CD14-positive monocyte (primary cell): Measurements from ENCODE around the gene SDK1. TPM values are rescaled to one million over a fixed set of nuclear protein-coding genes. Genes with fewer than 3 reads are reported as not detected.

ENCODE experiments used
- DNase-seq, 3 donors: peaks; one replicate each; pipeline ENCODE4 v3.0.0-alpha.2; 2011 to 2022
- H2AFZ ChIP-seq: 2 replicates; pipeline ENCODE4 v1.6.0; 2012; ENCODE audit warnings: mild to moderate bottlenecking, low read depth, low read length, inconsistent platforms; ENCODE audit not compliant: insufficient read depth, poor library complexity, severe bottlenecking
- H3K27ac ChIP-seq, 2 donors: 1 replicate in 1 of 2; 2 replicates in 1 of 2; pipeline ENCODE4 v1.5.1; 2012 to 2013; ENCODE audit warnings: low read length in 2 of 2, control low read depth in 1 of 2, inconsistent platforms in 1 of 2, low read depth in 1 of 2, mild to moderate bottlenecking in 1 of 2
- H3K27me3 ChIP-seq, 2 donors: one replicate each; pipeline versions ENCODE4 v1.6.0 to v1.6.1; 2011 to 2013; ENCODE audit warnings: low read length in 2 of 2; ENCODE audit not compliant: control insufficient read depth in 2 of 2, insufficient read depth in 2 of 2
- H3K36me3 ChIP-seq, 2 donors: replicated peaks in 1 of 2; 1 replicate in 1 of 2; 2 replicates in 1 of 2; pipeline versions ENCODE4 v1.5.1 to v1.6.1; 2012 to 2013; ENCODE audit warnings: low read length in 2 of 2, control low read depth in 1 of 2, inconsistent platforms in 1 of 2, mild to moderate bottlenecking in 1 of 2; ENCODE audit not compliant: insufficient read depth in 2 of 2, control insufficient read depth in 1 of 2
- H3K4me1 ChIP-seq, 2 donors: 1 replicate in 1 of 2; 2 replicates in 1 of 2; pipeline versions ENCODE4 v1.5.1 to v1.6.1; 2012 to 2013; ENCODE audit warnings: low read length in 2 of 2, control low read depth in 1 of 2, inconsistent platforms in 1 of 2, mild to moderate bottlenecking in 1 of 2, moderate library complexity in 1 of 2; ENCODE audit not compliant: insufficient read depth in 2 of 2, control insufficient read depth in 1 of 2
- H3K4me2 ChIP-seq: replicated peaks from 2 replicates; pipeline ENCODE3; 2012; ENCODE audit warnings: low read length, moderate library complexity, mild to moderate bottlenecking; ENCODE audit not compliant: poor library complexity, severe bottlenecking; ENCODE audit errors: extremely low read depth
- H3K4me3 ChIP-seq, 3 experiments: fragments of 200-600 bp in 1 of 3; sonication (generic) in 1 of 3; replicated peaks in 1 of 3; 1 replicate in 2 of 3; 2 replicates in 1 of 3; pipeline ENCODE4 v1.5.1; 2011 to 2013; ENCODE audit warnings: low read length in 3 of 3, mild to moderate bottlenecking in 3 of 3, control low read depth in 2 of 3, low read depth in 2 of 3, inconsistent platforms in 1 of 3, moderate library complexity in 1 of 3
- H3K79me2 ChIP-seq: 2 replicates; pipeline ENCODE4 v1.6.0; 2012; ENCODE audit warnings: mild to moderate bottlenecking, control low read depth, inconsistent platforms, low read length, moderate library complexity; ENCODE audit not compliant: insufficient read depth
- H3K9ac ChIP-seq: 2 replicates; pipeline ENCODE4 v1.6.0; 2017; ENCODE audit warnings: low read length, mild to moderate bottlenecking; ENCODE audit not compliant: insufficient read depth, poor library complexity, severe bottlenecking
- H3K9me3 ChIP-seq, 2 donors: replicated peaks in 1 of 2; 1 replicate in 1 of 2; 2 replicates in 1 of 2; pipeline versions ENCODE4 v1.5.1 to v1.6.1; 2012 to 2013; ENCODE audit warnings: low read length in 2 of 2, control low read depth in 1 of 2; ENCODE audit not compliant: control insufficient read depth in 1 of 2, insufficient read depth in 1 of 2
- H4K20me1 ChIP-seq: 2 replicates; pipeline ENCODE4 v1.6.0; 2012; ENCODE audit warnings: mild to moderate bottlenecking, low read length, control low read depth, moderate library complexity; ENCODE audit not compliant: insufficient read depth
- H3K27ac Mint-ChIP-seq, 7 donors: one replicate each; pipeline ENCODE4 v1.8.0; 2020; ENCODE audit warnings: mild to moderate bottlenecking in 7 of 7, mixed read lengths in 7 of 7, moderate library complexity in 6 of 7, inconsistent platforms in 2 of 7
- H3K27me3 Mint-ChIP-seq, 3 donors: one replicate each; pipeline ENCODE4 v1.8.0; 2021 to 2022; ENCODE audit warnings: low read depth in 3 of 3, mild to moderate bottlenecking in 3 of 3, mixed read lengths in 3 of 3, moderate library complexity in 3 of 3, inconsistent platforms in 1 of 3
- H3K36me3 Mint-ChIP-seq, 2 donors: one replicate each; pipeline ENCODE4 v1.8.0; 2020; ENCODE audit warnings: mixed read lengths in 2 of 2, inconsistent platforms in 1 of 2, mild to moderate bottlenecking in 1 of 2
- H3K4me1 Mint-ChIP-seq: one replicate; pipeline ENCODE4 v1.8.0; 2020; ENCODE audit warnings: mild to moderate bottlenecking, mixed read lengths
- H3K4me3 Mint-ChIP-seq, 2 donors: one replicate each; pipeline ENCODE4 v1.8.0; 2020; ENCODE audit warnings: mild to moderate bottlenecking in 2 of 2, mixed read lengths in 2 of 2, moderate library complexity in 1 of 2
- H3K9me3 Mint-ChIP-seq, 7 donors: one replicate each; pipeline ENCODE4 v1.8.0; 2020 to 2022; ENCODE audit warnings: mixed read lengths in 7 of 7, mild to moderate bottlenecking in 6 of 7, moderate library complexity in 6 of 7, inconsistent platforms in 2 of 7
- CTCF ChIP-seq: fragments of 200-600 bp; IDR thresholded peaks from one replicate; pipeline ENCODE4 v1.8.0; 2022; ENCODE audit warnings: antibody characterized with exemption, mild to moderate bottlenecking
- WGBS: methylation state at CpG from one replicate; pipeline ENCODE4 v1.1.5; 2013; ENCODE audit warnings: missing lambda C conversion rate; ENCODE audit not compliant: insufficient coverage; 5-methylcytosine and 5-hydroxymethylcytosine counted together
- intact Hi-C, 2 donors: fragments of 100-400 bp; cut with micrococcal nuclease; formaldehyde crosslinking; loops; one replicate each; pipeline versions ENCODE4 v1.15.0 to v1.15.1; 2023
- polyA plus RNA-seq, 3 donors: library from polyadenylated mRNA; depleted of rRNA in 1 of 3; unstranded in 2 of 3; stranded (reverse) in 1 of 3; fragments of 300-500 nt in 2 of 3; fragments of >200 nt in 1 of 3; fragmentation: Illumina TruSeq in 2 of 3; gene quantifications; 1 replicate in 2 of 3; 2 replicates in 1 of 3; pipeline ENCODE4 v1.2.3, GENCODE V29; 2012 to 2021

The SDK1 gene
- polyA plus RNA-seq, 3 donors, result 0.01 TPM; not detected in 2

DNA sequence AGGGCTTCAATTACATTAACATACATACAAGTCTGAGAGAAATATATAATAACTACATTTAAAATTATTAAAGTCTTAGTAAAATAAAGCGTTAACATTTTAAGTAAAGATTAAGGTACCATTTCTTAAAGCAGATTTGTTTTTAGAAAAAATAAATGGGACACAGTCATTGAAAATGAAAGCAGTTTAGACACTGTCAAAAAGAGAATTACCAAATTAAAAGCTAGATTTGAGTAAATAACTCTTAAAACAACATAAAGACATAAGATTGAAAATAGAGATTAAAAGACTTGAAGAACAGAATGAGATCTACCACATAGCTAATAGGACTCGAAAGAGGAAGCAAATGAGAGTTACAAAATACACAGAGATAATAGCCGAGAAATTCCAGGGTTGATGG is 818.8 kb downstream of the SDK1 start:
- no peak for TF ChIP-seq CTCF
- H3K9me3 Mint-ChIP-seq, result peaks cover 10 to 51% (median 44%) of the 10 kb centered on the region in 7 donors
- H3K27me3 Mint-ChIP-seq, result peaks cover 0 to 2% (median 1%) of the 10 kb centered on the region in 3 donors
- H3K27me3 ChIP-seq, result no peaks in the 10 kb centered on the region
- WGBS, result no CpG with 5 or more reads among the region's 3 CpGs
- H3K36me3 ChIP-seq, result no peaks in the 10 kb centered on the region
- peaks cover 29 to 39% of the 10 kb centered on the region in 2 donors for H3K9me3 ChIP-seq
- no peak overlapping the region for H3K4me3 Mint-ChIP-seq
- H3K27ac Mint-ChIP-seq, result no peak overlapping the region
- DNase-seq, result no peak
- no peaks in the 10 kb centered on the region for H3K79me2 ChIP-seq
- no peak overlapping the region for H2AFZ ChIP-seq
- no peaks in the 10 kb centered on the region for H3K4me1 ChIP-seq
- no peaks in the 10 kb centered on the region for H3K4me1 Mint-ChIP-seq
- H3K27ac ChIP-seq, result no peak overlapping the region
- H4K20me1 ChIP-seq, result no peaks in the 10 kb centered on the region
- H3K36me3 Mint-ChIP-seq, result no peaks in the 10 kb centered on the region
- H3K9ac ChIP-seq, result no peak overlapping the region
- no peak overlapping the region for H3K4me2 ChIP-seq
- no peak overlapping the region for H3K4me3 ChIP-seq
- intact Hi-C loops, result no loop called here

DNA sequence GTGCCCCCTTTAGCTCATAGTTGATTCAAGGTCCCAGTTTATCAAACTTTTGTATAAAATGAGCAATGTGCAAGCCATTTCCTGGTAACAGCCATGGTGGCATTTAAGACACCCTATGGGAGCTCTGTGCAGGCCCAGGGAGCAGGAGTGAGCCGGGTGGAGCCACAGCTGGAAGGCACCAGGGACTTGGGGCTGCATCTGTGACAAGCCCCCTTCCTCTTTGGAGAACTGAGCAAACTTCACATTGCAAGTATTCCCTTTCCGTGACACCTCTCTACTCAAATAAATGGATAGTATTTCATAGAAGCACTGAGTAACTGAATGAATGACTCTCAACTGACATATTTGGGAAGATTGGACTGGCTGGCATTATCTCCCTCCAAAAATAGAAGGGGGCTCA is 822.3 kb downstream of the SDK1 start:
- no peak for TF ChIP-seq CTCF
- peaks cover 13 to 21% of the 10 kb centered on the region in 2 donors for H3K9me3 ChIP-seq
- H3K27me3 Mint-ChIP-seq, result peaks cover 0 to 6% (median 1%) of the 10 kb centered on the region in 3 donors
- WGBS, result 30% methylated on average over 1 of the region's 2 CpGs
- no peaks in the 10 kb centered on the region for H3K4me1 ChIP-seq
- no peaks in the 10 kb centered on the region for H3K4me1 Mint-ChIP-seq
- H3K27ac ChIP-seq, result no peak overlapping the region
- peaks cover 11 to 41% (median 31%) of the 10 kb centered on the region in 7 donors for H3K9me3 Mint-ChIP-seq
- H3K4me3 ChIP-seq, result no peak overlapping the region
- H3K36me3 Mint-ChIP-seq, result no peaks in the 10 kb centered on the region
- DNase-seq, result no peak
- no peaks in the 10 kb centered on the region for H3K36me3 ChIP-seq
- no peaks in the 10 kb centered on the region for H3K79me2 ChIP-seq
- H3K27ac Mint-ChIP-seq, result no peak overlapping the region
- no peak overlapping the region for H3K4me3 Mint-ChIP-seq
- no peak overlapping the region for H2AFZ ChIP-seq
- intact Hi-C loops, result no loop called here
- H4K20me1 ChIP-seq, result no peaks in the 10 kb centered on the region
- no peaks in the 10 kb centered on the region for H3K27me3 ChIP-seq
- H3K4me2 ChIP-seq, result no peak overlapping the region
- H3K9ac ChIP-seq, result no peak overlapping the region
